SU-DHL-6 (cell line): ENCODE data around the gene TLCD3B.

Source experiments
- H2AFZ ChIP-seq: fragments of 200-600 bp; sonication (generic); 2 replicates; pipeline ENCODE4 v1.6.1; 2014; ENCODE audit warnings: low read depth, mild to moderate bottlenecking, moderate library complexity, mixed read lengths, antibody characterized with exemption, low read length; ENCODE audit not compliant: severe bottlenecking
- H3F3A ChIP-seq: fragments of 200-600 bp; shearing (Covaris generic); 2 replicates; pipeline ENCODE4 v1.6.0; 2016; ENCODE audit warnings: antibody characterized with exemption, mild to moderate bottlenecking; ENCODE audit not compliant: insufficient read depth
- H3K27ac ChIP-seq: fragments of 200-600 bp; sonication (generic); 2 replicates; pipeline ENCODE4 v1.5.1; 2016; ENCODE audit warnings: low read depth, mild to moderate bottlenecking, low read length, moderate library complexity, mixed read lengths
- H3K27me3 ChIP-seq: fragments of 200-600 bp; sonication (generic), shearing (Covaris generic); 2 replicates; pipeline ENCODE4 v1.6.0; 2014; ENCODE audit warnings: mild to moderate bottlenecking, low read length
- H3K36me3 ChIP-seq: fragments of 200-600 bp; sonication (generic); 2 replicates; pipeline ENCODE4 v1.6.1; 2014; ENCODE audit warnings: mild to moderate bottlenecking, low read length, mixed read lengths
- H3K4me2 ChIP-seq: fragments of 300-600, 200-600 bp; shearing (Covaris generic), sonication (generic); 2 replicates; pipeline ENCODE4 v1.6.0; 2014; ENCODE audit warnings: low read length, low read depth, mild to moderate bottlenecking; ENCODE audit not compliant: poor library complexity, severe bottlenecking
- H3K4me3 ChIP-seq: fragments of 200-600 bp; sonication (generic); 2 replicates; pipeline ENCODE4 v1.5.1; 2014; ENCODE audit warnings: antibody characterized with exemption, low read length, mild to moderate bottlenecking, mixed read lengths; ENCODE audit not compliant: insufficient read depth, poor library complexity, severe bottlenecking
- H3K79me2 ChIP-seq: fragments of 200-600 bp; sonication (generic); 2 replicates; pipeline ENCODE4 v1.6.1; 2014; ENCODE audit warnings: mild to moderate bottlenecking, low read length, moderate library complexity; ENCODE audit not compliant: insufficient read depth
- H3K9ac ChIP-seq: fragments of 200-600 bp; sonication (generic); 2 replicates; pipeline ENCODE4 v1.7.0; 2014; ENCODE audit warnings: mild to moderate bottlenecking, low read length
- H3K9me2 ChIP-seq: fragments of 200-600 bp; sonication (generic); replicated peaks from 2 replicates; pipeline ENCODE4 v1.6.1; 2014; ENCODE audit warnings: low read length; ENCODE audit not compliant: insufficient read depth
- H3K9me3 ChIP-seq: fragments of 200-600 bp; sonication (generic); 2 replicates; pipeline ENCODE4 v1.6.1; 2014; ENCODE audit warnings: low read length, mixed read lengths; ENCODE audit not compliant: insufficient read depth
- H4K20me1 ChIP-seq: fragments of 200-600 bp; sonication (generic); 2 replicates; pipeline ENCODE4 v1.6.1; 2014; ENCODE audit warnings: low read depth, mild to moderate bottlenecking, antibody characterized with exemption, low read length, moderate library complexity, mixed read lengths
- CTCF ChIP-seq: fragments of 200-600 bp; sonication (generic); IDR thresholded peaks from one replicate; pipeline ENCODE4 v1.5.1; 2017; ENCODE audit warnings: antibody characterized with exemption, mild to moderate bottlenecking, low read length, moderate library complexity; ENCODE audit not compliant: insufficient read depth, poor library complexity, severe bottlenecking
- EZH2phosphoT487 ChIP-seq: fragments of 200-600 bp; sonication (generic), shearing (Covaris generic); conservative IDR thresholded peaks from 2 replicates; pipeline ENCODE4 v1.6.1; 2018; ENCODE audit warnings: mild to moderate bottlenecking, antibody characterized with exemption, low read length, moderate library complexity, mixed read lengths

The TLCD3B gene

GRCh38 chr16:30030841-30031413 lies at the start of gene TLCD3B:
Gene TLCD3B, minus strand, starts transcription at chr16:30031271. Its CDS starts 744 bp downstream, at chr16:30030527.
- Histone ChIP-seq H3K4me2 (no peak within 1 kb of the TSS), H3K9me3 (no peaks in the 10 kb centered on the region), H3K27me3 (no peaks in the 10 kb centered on the region), H3F3A (no peaks in the 10 kb centered on the region), H3K4me3 (no peak within 1 kb of the TSS), H3K9ac (no peak within 1 kb of the TSS), H2AFZ (no peak within 1 kb of the TSS), H3K36me3 (no peaks in the 10 kb centered on the region), H3K27ac (no peak within 1 kb of the TSS), H4K20me1 (no peaks in the 10 kb centered on the region), H3K79me2 (no peaks in the 10 kb centered on the region), H3K9me2 (no peaks in the 10 kb centered on the region)
- no peak for TF ChIP-seq EZH2phosphoT487
- TF ChIP-seq CTCF: no peak

GRCh38 chr16:30079480-30079879 lies 48.4 kb upstream of the TLCD3B start:
- no peaks in the 10 kb centered on the region; the same call in 1 of the 2 replicates for H4K20me1 ChIP-seq
- peaks cover 11% of the 10 kb centered on the region for H3F3A ChIP-seq
- H3K4me3 ChIP-seq: no peak overlapping the region
- H3K27ac ChIP-seq: no peak overlapping the region
- peaks cover 47% of the 10 kb centered on the region for H3K79me2 ChIP-seq
- H3K9me2 ChIP-seq: no peaks in the 10 kb centered on the region
- H3K9me3 ChIP-seq: no peaks in the 10 kb centered on the region
- no peak overlapping the region for H2AFZ ChIP-seq
- H3K27me3 ChIP-seq: no peaks in the 10 kb centered on the region
- TF ChIP-seq CTCF (no peak), EZH2phosphoT487 (no peak)
- H3K9ac ChIP-seq: no peak overlapping the region
- H3K4me2 ChIP-seq: no peak overlapping the region
- H3K36me3 ChIP-seq: no peaks in the 10 kb centered on the region

- Histone ChIP-seq H3K4me3 (no peak overlapping the region), H3K27me3 (no peaks in the 10 kb centered on the region), H3K27ac (no peak overlapping the region), H3K9me3 (no peaks in the 10 kb centered on the region), H3K79me2 (peaks cover 47% of the 10 kb centered on the region), H3K36me3 (no peaks in the 10 kb centered on the region), H3K9ac (no peak overlapping the region), H3K9me2 (no peaks in the 10 kb centered on the region), H4K20me1 (no peaks in the 10 kb centered on the region; the same call in 1 of the 2 replicates), H3F3A (peaks cover 18% of the 10 kb centered on the region), H3K4me2 (no peak overlapping the region), H2AFZ (no peak overlapping the region)
- TF ChIP-seq EZH2phosphoT487 (no peak), CTCF (no peak)
These were observed 47.7 kb upstream of the TLCD3B start for GRCh38 chr16:30078744-30079143.
